Activated CD8-positive, alpha-beta memory T cell treated with anti-CD3 and anti-CD28 coated beads, Interleukin-2, amount 50 U/mL, for 1 hour (primary cell): ENCODE measurements around the gene NBEAL1.
A peak's percentile ranks its signal among the peaks of the same experiment; 100 is the strongest.
"Not testable (repeated sequence)": the region's sequence is repeated elsewhere in the genome, so short reads cannot be mapped to it uniquely, and the experiment has no call there.

ENCODE experiments used
- DNase-seq: peaks from one replicate; pipeline ENCODE4 v3.0.0-alpha.2; 2020; ENCODE audit errors: extremely low read depth

The NBEAL1 gene

GRCh38 chr2:203229674-203230073, 215.0 kb downstream of the NBEAL1 start:
- DNase-seq: not testable (repeated sequence)

GRCh38 chr2:203237346-203238238, 222.9 kb downstream of the NBEAL1 start:
- DNase-seq: no peak

DNA sequence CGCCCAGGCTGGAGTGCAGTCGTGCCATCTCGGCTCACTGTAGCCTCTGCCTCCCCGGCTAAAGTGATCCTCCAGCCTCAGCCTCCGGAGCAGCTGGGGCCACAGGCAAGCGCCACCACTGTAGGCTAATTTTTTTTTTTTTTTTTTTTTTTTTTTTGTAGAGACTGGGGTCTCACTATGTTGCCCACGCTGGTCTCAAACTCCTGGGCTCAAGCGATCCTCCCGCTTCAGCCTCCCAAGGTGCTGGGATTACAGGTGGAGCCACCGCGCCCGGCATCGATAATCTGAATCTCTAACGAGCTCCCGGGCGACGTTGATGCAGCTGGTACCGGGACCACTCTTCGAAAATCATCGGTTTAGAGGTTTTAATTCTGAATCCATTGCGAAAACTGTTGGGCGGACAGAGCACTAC, 223.6 kb downstream of the NBEAL1 start:
- no peak for DNase-seq

GRCh38 chr2:203238704-203239526, 224.2 kb downstream of the NBEAL1 start, which contains the start of gene CYP20A1:
CYP20A1 (plus strand) TSS chr2:203239018; CDS start chr2:203239063, 45 bp downstream.
- DNase-seq: peak; percentile 85

- DNase-seq: no peak
These were observed 225.8 kb downstream of the NBEAL1 start for GRCh38 chr2:203240491-203240890.

DNA sequence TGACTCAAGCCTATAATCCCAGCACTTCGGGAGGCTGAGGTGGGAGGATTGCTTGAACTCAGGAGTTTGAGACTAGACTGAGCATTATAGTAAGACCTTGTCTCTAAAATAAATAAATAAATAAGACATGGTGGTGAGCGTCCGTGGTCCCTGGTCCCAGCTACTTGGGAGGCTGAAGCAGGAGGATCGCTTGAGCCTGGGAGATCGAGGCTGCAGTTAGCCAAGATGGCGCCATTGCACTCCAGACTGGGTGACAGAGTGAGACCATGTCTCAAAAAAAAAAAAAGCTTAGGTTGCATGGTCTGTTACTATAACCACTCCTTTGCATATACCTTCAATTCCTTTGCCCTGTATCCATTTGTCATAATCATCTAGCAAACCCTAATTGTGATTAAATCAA, 227.8 kb downstream of the NBEAL1 start:
- DNase-seq: no peak

DNA sequence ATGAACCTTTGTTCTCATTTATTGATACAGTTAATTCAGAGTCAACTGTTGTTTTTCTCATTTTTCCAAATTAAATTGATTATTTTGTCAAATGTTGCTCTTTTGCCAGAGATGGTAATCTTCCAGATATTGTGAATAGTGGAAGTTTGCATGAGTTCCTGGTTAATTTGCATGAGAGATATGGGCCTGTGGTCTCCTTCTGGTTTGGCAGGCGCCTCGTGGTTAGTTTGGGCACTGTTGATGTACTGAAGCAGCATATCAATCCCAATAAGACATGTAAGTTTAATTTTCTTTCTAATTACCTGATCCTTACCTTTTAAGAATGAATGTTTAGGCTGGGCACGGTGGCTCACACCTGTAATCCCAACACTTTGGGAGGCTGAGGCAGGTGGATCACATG, 232.0 kb downstream of the NBEAL1 start:
- no peak for DNase-seq

DNA sequence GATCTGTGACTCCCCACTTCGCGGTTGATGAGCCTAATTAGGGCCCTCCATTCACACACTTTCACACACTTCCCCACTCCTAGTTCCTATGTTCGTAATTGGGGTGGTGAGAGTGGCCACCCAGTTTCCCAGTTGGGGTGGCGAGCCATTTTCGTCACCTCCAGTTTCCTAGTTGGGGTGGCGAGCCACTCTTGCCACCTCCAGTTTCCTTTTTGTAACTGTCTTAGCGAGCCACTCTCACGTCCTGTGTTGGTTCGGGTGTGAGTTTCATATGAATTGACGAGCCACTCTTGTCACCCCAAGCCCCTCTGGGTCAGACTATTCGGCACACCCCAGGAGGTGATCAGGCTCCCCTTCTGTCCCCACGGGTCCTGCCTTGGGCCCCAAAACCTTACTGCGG, 238.1 kb downstream of the NBEAL1 start:
- DNase-seq: no peak

DNA sequence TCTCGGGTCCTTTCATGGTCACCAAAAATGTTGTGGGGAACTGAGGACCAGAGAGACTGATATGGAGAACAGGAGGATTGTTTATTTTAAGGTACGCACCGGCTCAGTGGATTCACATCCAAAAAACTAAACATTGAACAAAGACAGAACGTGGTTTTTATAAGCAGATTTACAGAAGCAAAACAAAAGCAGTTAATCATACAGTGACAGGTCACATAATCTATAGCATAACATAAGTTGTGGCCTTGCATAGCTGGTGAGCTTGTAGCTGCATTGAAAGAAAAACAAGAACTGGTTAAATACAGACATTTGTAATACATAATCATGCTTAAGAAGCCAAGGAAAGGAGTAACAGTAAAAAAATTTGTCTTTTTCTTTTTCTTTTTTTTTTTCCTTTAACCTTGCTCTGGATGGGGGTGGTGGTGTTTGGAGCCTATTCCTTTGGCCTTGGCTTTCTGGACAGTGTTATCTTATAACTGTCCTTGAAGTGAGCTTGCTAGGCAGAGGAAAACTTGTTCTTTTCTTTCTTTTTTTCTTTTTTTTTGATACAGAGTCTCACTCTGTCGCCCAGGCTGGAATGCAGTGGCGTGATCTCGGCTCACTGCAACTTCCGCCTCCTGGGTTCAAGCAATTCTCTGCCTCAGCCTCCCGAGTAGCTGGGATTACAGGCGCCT, 238.9 kb downstream of the NBEAL1 start:
- DNase-seq: not testable (repeated sequence)

DNA sequence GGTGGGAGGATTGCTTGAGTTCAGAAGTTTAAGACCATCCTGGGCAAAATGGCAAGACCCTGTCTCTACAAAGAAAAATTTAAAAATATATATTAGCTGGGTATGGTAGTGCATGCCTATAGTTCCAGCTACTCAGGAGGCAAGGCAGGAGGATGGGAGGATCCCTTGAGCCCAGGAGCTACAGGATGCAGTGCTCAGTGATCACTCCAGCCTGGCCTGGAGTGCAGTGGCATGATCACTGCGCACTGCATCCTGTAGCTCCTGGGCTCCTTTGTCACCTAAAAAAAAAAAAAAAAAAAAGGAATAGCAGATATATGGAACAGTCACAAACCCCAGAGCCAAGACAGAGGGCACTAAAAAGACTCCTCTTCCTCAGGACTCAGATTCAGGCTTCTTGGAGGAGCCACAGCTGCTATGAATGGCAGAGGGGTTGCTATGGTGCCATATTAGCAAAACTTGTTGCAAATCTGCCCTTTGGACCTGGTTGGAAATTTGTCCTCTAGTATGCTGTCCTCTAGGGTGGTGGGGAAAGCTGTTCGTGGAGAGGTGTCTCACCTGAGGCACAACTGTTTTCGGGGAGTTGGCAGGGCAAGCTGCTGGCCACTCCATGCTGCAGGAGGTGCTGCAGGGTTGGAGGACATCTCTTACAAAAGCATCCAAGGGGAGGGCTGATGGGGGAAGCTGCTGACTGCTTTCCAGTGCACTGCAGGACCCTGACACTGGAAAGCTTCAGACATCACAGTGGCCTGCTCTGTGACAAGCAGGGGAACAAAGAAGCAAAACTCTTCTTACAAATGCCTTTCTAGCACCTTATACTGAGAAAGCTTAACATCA, 246.9 kb downstream of the NBEAL1 start:
- no peak for DNase-seq
